Chondrocyte (in vitro differentiated cells): ENCODE data around the gene RWDD3. TPM values are rescaled to one million over a fixed set of nuclear protein-coding genes. Genes with fewer than 3 reads are reported as not detected.

Experiments used
- DNase-seq: peaks from one replicate; pipeline ENCODE4 v3.0.0; 2021; ENCODE audit warnings: mixed read lengths, low spot score
- H3K27ac Mint-ChIP-seq: one replicate; pipeline ENCODE4 v1.8.0; 2021; ENCODE audit warnings: mild to moderate bottlenecking, moderate library complexity, mixed read lengths; ENCODE audit not compliant: unreplicated experiment
- H3K27me3 Mint-ChIP-seq: 2 replicates; pipeline ENCODE4 v1.8.0; 2021; ENCODE audit warnings: low read depth, mixed read lengths
- H3K36me3 Mint-ChIP-seq: 2 replicates; pipeline ENCODE4 v1.8.0; 2021; ENCODE audit warnings: low read depth, mixed read lengths
- H3K4me1 Mint-ChIP-seq: 2 replicates; pipeline ENCODE4 v1.8.0; 2021; ENCODE audit warnings: low read depth, mild to moderate bottlenecking, mixed read lengths
- H3K4me3 Mint-ChIP-seq: one replicate; pipeline ENCODE4 v1.8.0; 2021; ENCODE audit warnings: mild to moderate bottlenecking, moderate library complexity, mixed read lengths; ENCODE audit not compliant: unreplicated experiment
- H3K9me3 Mint-ChIP-seq: 2 replicates; pipeline ENCODE4 v1.8.0; 2021; ENCODE audit warnings: low read depth, mixed read lengths
- total RNA-seq: library from RNA; stranded (reverse); gene quantifications from 3 replicates; pipeline ENCODE4 v1.2.1, GENCODE V29; 2021
- TF ChIP-seq, protein P1 (sequence below): fragments of 200-600 bp; sonication (generic); IDR thresholded peaks from 2 replicates; pipeline ENCODE4 v1.5.0; 2021; ENCODE audit warnings: antibody characterized with exemption, mild to moderate bottlenecking, moderate library complexity

RWDD3 gene
- total RNA-seq, 1 donor from 2014 or later, result 17.6 TPM

DNA sequence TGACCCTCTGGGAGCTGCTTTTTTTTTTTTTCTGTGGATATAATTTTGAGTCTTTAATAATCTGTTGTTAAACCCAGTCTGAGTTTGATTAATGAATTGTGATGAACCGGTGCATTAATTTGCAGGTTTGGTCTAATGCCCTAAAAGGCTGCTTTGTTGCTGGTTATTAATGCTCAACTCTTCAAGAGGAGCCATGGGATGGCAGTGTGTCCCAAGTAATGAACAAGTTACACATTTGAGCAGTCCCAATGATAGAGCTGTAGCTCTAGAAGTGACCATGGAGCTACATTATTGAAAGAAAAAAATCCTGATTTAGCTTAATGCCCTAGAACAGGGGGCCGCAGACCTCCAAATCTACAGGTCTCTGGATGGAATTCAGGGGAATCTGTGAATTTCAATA, 53.1 kb downstream of the RWDD3 start:
- Mint-ChIP-seq H3K36me3 (no peaks in the 10 kb centered on the region), H3K27me3 (peaks cover 15% of the 10 kb centered on the region), H3K27ac (no peak overlapping the region), H3K9me3 (no peaks in the 10 kb centered on the region), H3K4me3 (no peak overlapping the region), H3K4me1 (no peaks in the 10 kb centered on the region)
- TF ChIP-seq, protein P1, sequence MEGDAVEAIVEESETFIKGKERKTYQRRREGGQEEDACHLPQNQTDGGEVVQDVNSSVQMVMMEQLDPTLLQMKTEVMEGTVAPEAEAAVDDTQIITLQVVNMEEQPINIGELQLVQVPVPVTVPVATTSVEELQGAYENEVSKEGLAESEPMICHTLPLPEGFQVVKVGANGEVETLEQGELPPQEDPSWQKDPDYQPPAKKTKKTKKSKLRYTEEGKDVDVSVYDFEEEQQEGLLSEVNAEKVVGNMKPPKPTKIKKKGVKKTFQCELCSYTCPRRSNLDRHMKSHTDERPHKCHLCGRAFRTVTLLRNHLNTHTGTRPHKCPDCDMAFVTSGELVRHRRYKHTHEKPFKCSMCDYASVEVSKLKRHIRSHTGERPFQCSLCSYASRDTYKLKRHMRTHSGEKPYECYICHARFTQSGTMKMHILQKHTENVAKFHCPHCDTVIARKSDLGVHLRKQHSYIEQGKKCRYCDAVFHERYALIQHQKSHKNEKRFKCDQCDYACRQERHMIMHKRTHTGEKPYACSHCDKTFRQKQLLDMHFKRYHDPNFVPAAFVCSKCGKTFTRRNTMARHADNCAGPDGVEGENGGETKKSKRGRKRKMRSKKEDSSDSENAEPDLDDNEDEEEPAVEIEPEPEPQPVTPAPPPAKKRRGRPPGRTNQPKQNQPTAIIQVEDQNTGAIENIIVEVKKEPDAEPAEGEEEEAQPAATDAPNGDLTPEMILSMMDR, result peak; percentile 15
- DNase-seq, result no peak

DNA sequence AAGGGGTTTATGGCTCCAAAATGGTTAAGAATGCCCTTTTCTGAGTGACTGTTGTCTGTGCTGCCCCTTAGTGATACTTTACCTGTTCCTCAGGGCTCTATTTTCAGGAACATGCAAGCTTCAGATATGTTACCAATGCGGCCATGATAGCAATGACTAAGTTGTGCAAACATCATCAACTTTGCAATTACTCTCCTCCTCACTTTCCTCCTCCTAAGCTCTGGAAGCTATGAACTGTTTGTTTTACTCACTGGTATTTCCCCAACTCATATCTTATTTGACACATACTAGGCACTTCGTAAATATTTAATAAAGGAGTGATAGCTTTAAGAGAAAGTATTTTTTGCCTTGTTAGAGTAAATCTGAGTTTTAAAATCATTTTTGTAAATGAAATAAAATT, 53.8 kb downstream of the RWDD3 start:
- DNase-seq, result no peak
- Mint-ChIP-seq H3K27me3 (peaks cover 15% of the 10 kb centered on the region), H3K36me3 (no peaks in the 10 kb centered on the region), H3K9me3 (no peaks in the 10 kb centered on the region), H3K4me1 (no peaks in the 10 kb centered on the region), H3K27ac (no peak overlapping the region), H3K4me3 (no peak overlapping the region)
- TF ChIP-seq, protein P1, result no peak

Other genes with a start within 250 kb of the RWDD3 start
- gene ALG14, start 161.3 kb upstream of the RWDD3 start, total RNA-seq, result 3.8 to 10.9 TPM (median 6.1 TPM) in 3 replicates
- gene TLCD4, start 116.9 kb upstream of the RWDD3 start, total RNA-seq, result 1.6 to 2.6 TPM (median 2.4 TPM) in 3 replicates